ENCODE results near the gene SAMD4A.

SAMD4A gene

GRCh38 chr14:54672688-54673087 lies 105.8 kb downstream of the SAMD4A start:
- Mint-ChIP-seq H3K4me1 (peaks cover 33% of the 10 kb centered on the region), H3K27ac (no peak overlapping the region), H3K4me3 (no peak overlapping the region), H3K36me3 (no peaks in the 10 kb centered on the region), H3K27me3 (peaks cover 19% of the 10 kb centered on the region), H3K9me3 (no peaks in the 10 kb centered on the region)
- no peak for DNase-seq
- CTCF ChIA-PET: interaction anchor here (2.7 to 4.4 kb wide), 3 partner anchors 13 to 105 kb away, joined by 7 to 30 read pairs (median 21); partner anchors contain the start of gene SAMD4A

GRCh38 chr14:54673193-54674045 lies 106.5 kb downstream of the SAMD4A start:
- Mint-ChIP-seq H3K27me3 (peaks cover 13% of the 10 kb centered on the region), H3K9me3 (no peaks in the 10 kb centered on the region), H3K4me3 (no peak overlapping the region), H3K36me3 (no peaks in the 10 kb centered on the region), H3K27ac (no peak overlapping the region), H3K4me1 (peaks cover 33% of the 10 kb centered on the region)
- no peak for DNase-seq
- CTCF ChIA-PET: interaction anchor here (2.7 kb wide), 1 partner anchor 12 kb away, joined by 7 read pairs; no protein-coding TSS in a partner anchor

GRCh38 chr14:54674046-54674741 lies 107.3 kb downstream of the SAMD4A start:
- H3K9me3 Mint-ChIP-seq: no peaks in the 10 kb centered on the region
- CTCF ChIA-PET: interaction anchor here (1.4 to 2.7 kb wide), 2 partner anchors 11 to 98 kb away, joined by 3 to 7 read pairs; no protein-coding TSS in a partner anchor
- no peak overlapping the region for H3K27ac Mint-ChIP-seq
- H3K4me3 Mint-ChIP-seq: no peak overlapping the region
- DNase-seq: no peak
- H3K36me3 Mint-ChIP-seq: no peaks in the 10 kb centered on the region
- peaks cover 13% of the 10 kb centered on the region for H3K27me3 Mint-ChIP-seq
- H3K4me1 Mint-ChIP-seq: peaks cover 33% of the 10 kb centered on the region

GRCh38 chr14:54675236-54676128 lies 108.6 kb downstream of the SAMD4A start:
- DNase-seq: no peak
- CTCF ChIA-PET: interaction anchor here (1.3 to 1.4 kb wide), 2 partner anchors 97 to 100 kb away, joined by 3 to 4 read pairs; no protein-coding TSS in a partner anchor
- H3K36me3 Mint-ChIP-seq: no peaks in the 10 kb centered on the region
- H3K4me3 Mint-ChIP-seq: no peak overlapping the region
- peaks cover 22% of the 10 kb centered on the region for H3K4me1 Mint-ChIP-seq
- H3K27me3 Mint-ChIP-seq: peaks cover 20% of the 10 kb centered on the region
- no peaks in the 10 kb centered on the region for H3K9me3 Mint-ChIP-seq
- H3K27ac Mint-ChIP-seq: no peak overlapping the region

- Mint-ChIP-seq H3K9me3 (no peaks in the 10 kb centered on the region), H3K27ac (no peak overlapping the region), H3K27me3 (peaks cover 18% of the 10 kb centered on the region), H3K36me3 (no peaks in the 10 kb centered on the region), H3K4me3 (no peak overlapping the region), H3K4me1 (peaks cover 9% of the 10 kb centered on the region)
- CTCF ChIA-PET: no interaction called here
- DNase-seq: no peak
These were observed 110.1 kb downstream of the SAMD4A start for GRCh38 chr14:54676812-54677708.

- Mint-ChIP-seq H3K4me1 (peaks cover 9% of the 10 kb centered on the region), H3K27me3 (peaks cover 35% of the 10 kb centered on the region), H3K36me3 (no peaks in the 10 kb centered on the region), H3K27ac (no peak overlapping the region), H3K9me3 (no peaks in the 10 kb centered on the region), H3K4me3 (no peak overlapping the region)
- CTCF ChIA-PET: interaction anchor here (1.4 kb wide), 1 partner anchor 117 kb away, joined by 4 read pairs; no protein-coding TSS in a partner anchor
- no peak for DNase-seq
These were observed 113.7 kb downstream of the SAMD4A start for GRCh38 chr14:54680651-54681050.

- CTCF ChIA-PET: no interaction called here
These were observed 114.9 kb downstream of the SAMD4A start for GRCh38 chr14:54681811-54682261.

GRCh38 chr14:54682578-54682977 lies 115.7 kb downstream of the SAMD4A start:
- Mint-ChIP-seq H3K4me3 (no peak overlapping the region), H3K4me1 (peaks cover 10% of the 10 kb centered on the region), H3K27ac (no peak overlapping the region), H3K36me3 (no peaks in the 10 kb centered on the region), H3K9me3 (no peaks in the 10 kb centered on the region), H3K27me3 (peaks cover 38% of the 10 kb centered on the region)
- DNase-seq: no peak
- CTCF ChIA-PET: no interaction called here

More at GRCh38 chr14:54681811-54682261, 114.9 kb downstream of the SAMD4A start:
- peaks cover 38% of the 10 kb centered on the region for H3K27me3 Mint-ChIP-seq
- H3K9me3 Mint-ChIP-seq: no peaks in the 10 kb centered on the region
- no peak for DNase-seq
- H3K27ac Mint-ChIP-seq: no peak overlapping the region
- H3K4me3 Mint-ChIP-seq: no peak overlapping the region
- H3K4me1 Mint-ChIP-seq: peaks cover 10% of the 10 kb centered on the region
- H3K36me3 Mint-ChIP-seq: no peaks in the 10 kb centered on the region

- Mint-ChIP-seq H3K4me3 (no peak overlapping the region), H3K4me1 (peaks cover 10% of the 10 kb centered on the region), H3K36me3 (no peaks in the 10 kb centered on the region), H3K9me3 (no peaks in the 10 kb centered on the region), H3K27ac (no peak overlapping the region), H3K27me3 (peaks cover 45% of the 10 kb centered on the region)
- CTCF ChIA-PET: interaction anchor here (0.6 to 1.9 kb wide), 4 partner anchors 11 to 527 kb away, joined by 3 to 7 read pairs (median 4); no protein-coding TSS in a partner anchor
- DNase-seq: no peak
These were observed 117.2 kb downstream of the SAMD4A start for GRCh38 chr14:54683882-54684794.

- Mint-ChIP-seq H3K9me3 (no peaks in the 10 kb centered on the region), H3K4me3 (no peak overlapping the region), H3K27me3 (peaks cover 38% of the 10 kb centered on the region), H3K36me3 (no peaks in the 10 kb centered on the region), H3K4me1 (peaks cover 10% of the 10 kb centered on the region), H3K27ac (no peak overlapping the region)
- no peak for DNase-seq
- CTCF ChIA-PET: interaction anchor here (0.8 to 3.0 kb wide), 9 partner anchors 10 to 121 kb away, joined by 3 to 9 read pairs (median 4); no protein-coding TSS in a partner anchor
These were observed 118.4 kb downstream of the SAMD4A start for GRCh38 chr14:54685286-54685845.

GRCh38 chr14:54686219-54686870 lies 119.4 kb downstream of the SAMD4A start:
- Mint-ChIP-seq H3K4me3 (no peak overlapping the region), H3K9me3 (no peaks in the 10 kb centered on the region), H3K36me3 (no peaks in the 10 kb centered on the region), H3K4me1 (peaks cover 10% of the 10 kb centered on the region), H3K27ac (no peak overlapping the region), H3K27me3 (peaks cover 36% of the 10 kb centered on the region)
- DNase-seq: no peak
- CTCF ChIA-PET: interaction anchor here (1.0 to 3.0 kb wide), 5 partner anchors 9 to 122 kb away, joined by 3 to 9 read pairs (median 5); no protein-coding TSS in a partner anchor

All from activated naive CD4-positive, alpha-beta T cell treated with anti-CD3 and anti-CD28 coated beads, Interleukin-2, amount 10 ng/mL, durations not matched to agents 7 days and 5 days (primary cell).